K562 (cell line): ENCODE data around the gene HIPK2.

Source experiments
- ARNT ChIP-seq, 2 experiments: fragments of 450-650 bp; IDR thresholded peaks; 2 replicates each; pipeline ENCODE4 v1.6.1; 2016; ENCODE audit warnings: mild to moderate bottlenecking in 1 of 2
- E2F4 ChIP-seq: sonication (generic); formaldehyde crosslinking; IDR thresholded peaks from 2 replicates; pipeline ENCODE4 v1.8.0; 2022; ENCODE audit warnings: mild to moderate bottlenecking, low read depth, missing genetic modification reagents
- TFAP4 ChIP-seq: sonication (generic); formaldehyde crosslinking; IDR thresholded peaks from 2 replicates; pipeline ENCODE4 v1.8.0; 2022; ENCODE audit warnings: missing genetic modification reagents, mild to moderate bottlenecking, moderate library complexity, borderline replicate concordance

GRCh38 chr7:139699640-139700504 lies 77.9 kb downstream of the HIPK2 start:
- TF ChIP-seq ARNT (IDR thresholded peaks at IDR 0.05) (no peak), E2F4 (CRISPR knock-in tag) (no peak), TFAP4 (CRISPR knock-in tag) (no peak)
